ENCODE measurements around the gene SMC2. TPM values are rescaled to one million over a fixed set of nuclear protein-coding genes. Genes with fewer than 3 reads are reported as not detected.

Gene SMC2
- total RNA-seq, 1 experiment from 2014 or later = 36.4 TPM

DNA sequence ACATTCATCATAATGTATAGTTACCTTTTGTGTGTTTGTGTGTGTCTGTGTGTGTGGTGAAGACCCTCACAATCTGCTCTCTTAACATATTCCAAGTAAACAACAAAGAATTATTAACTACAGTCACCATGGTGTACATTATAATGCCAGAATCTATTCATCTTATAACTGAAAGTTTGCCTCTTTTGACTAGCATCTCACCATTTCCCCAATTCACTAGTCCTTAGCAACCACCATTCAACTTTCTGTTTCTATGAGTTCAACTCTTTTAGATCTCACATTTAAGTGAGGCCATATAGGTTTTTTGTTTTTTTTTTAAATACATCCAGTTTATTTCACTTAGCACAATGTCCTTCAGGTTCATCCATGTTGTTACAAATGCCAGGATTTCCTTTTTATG lies 83.6 kb downstream of the SMC2 start:
- Mint-ChIP-seq H3K27ac (ENCODE audit: unreplicated experiment) (no peak overlapping the region), H3K27me3 (ENCODE audit: insufficient read depth, unreplicated experiment) (no peaks in the 10 kb centered on the region), H3K9me3 (ENCODE audit: unreplicated experiment) (no peaks in the 10 kb centered on the region), H3K36me3 (ENCODE audit: insufficient read depth, unreplicated experiment) (no peaks in the 10 kb centered on the region), H3K4me3 (ENCODE audit: unreplicated experiment) (no peak overlapping the region), H3K4me1 (ENCODE audit: low read depth, unreplicated experiment) (no peaks in the 10 kb centered on the region)
- H3K4me1 ChIP-seq = no peaks in the 10 kb centered on the region
- TF ChIP-seq CTCF (IDR thresholded peaks at IDR 0.05; ENCODE audit: insufficient read depth in 1 of 2, low read depth in 1 of 2, low read length in 1 of 2, severe bottlenecking in 1 of 2, unreplicated experiment in 1 of 2) = no peak
- BruUV-seq (replicated peaks) = no TSS peak
- no peak overlapping the region for H3K4me3 ChIP-seq (ENCODE audit: low read depth, low read length)
- H3K9me3 ChIP-seq = no peaks in the 10 kb centered on the region
- ChIA-PET CTCF (no interaction called here), POLR2A (no interaction called here)
- intact Hi-C loops (cut with micrococcal nuclease; ENCODE audit: unreplicated experiment) = loop anchor here (1.0 to 10.0 kb wide), 4 partner anchors 209 to 566 kb away; no protein-coding TSS in a partner anchor
- no peaks in the 10 kb centered on the region for H3K27me3 ChIP-seq (replicated peaks; ENCODE audit: control insufficient read depth, insufficient read depth, low read length)
- no peak for DNase-seq
- no peaks in the 10 kb centered on the region for H3K36me3 ChIP-seq (ENCODE audit: control insufficient read depth, insufficient read depth, low read length)

Measured in Caco-2 (cell line).